HG03575 (cell line): ENCODE data around the gene TMEM106C.

ENCODE experiments used
- ATAC-seq: cut with Tn5 transposase; IDR thresholded peaks from one replicate; pipeline ENCODE4 v1.9.1; 2021; ENCODE audit not compliant: unreplicated experiment, insufficient number of reproducible peaks, low FRiP score; ENCODE audit errors: extremely low read depth

The TMEM106C gene

DNA sequence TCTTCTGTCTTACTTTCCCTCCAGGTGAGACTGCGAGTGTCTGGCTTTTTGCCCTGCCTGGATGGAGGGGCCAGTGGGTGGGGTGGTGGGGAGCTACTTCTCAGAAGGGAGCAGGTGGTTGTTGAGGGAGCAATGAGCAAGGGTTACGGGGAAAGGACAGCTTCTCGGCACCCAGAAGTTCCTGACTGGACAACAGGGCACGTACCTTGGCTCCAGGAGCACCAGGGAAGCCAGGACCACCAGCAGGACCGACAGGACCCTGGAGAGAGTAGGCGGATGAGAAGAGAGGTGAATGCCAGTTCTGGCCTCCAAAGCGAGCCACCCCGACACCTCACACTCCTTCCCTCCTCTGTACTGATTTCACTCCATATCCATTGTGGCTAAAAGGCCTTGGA lies 25.6 kb downstream of the TMEM106C start:
- no peak for ATAC-seq

GRCh38 chr12:47989666-47990065 lies 26.3 kb downstream of the TMEM106C start:
- no peak for ATAC-seq

GRCh38 chr12:47990351-47991105 lies 27.1 kb downstream of the TMEM106C start:
- ATAC-seq = peak; percentile 95

DNA sequence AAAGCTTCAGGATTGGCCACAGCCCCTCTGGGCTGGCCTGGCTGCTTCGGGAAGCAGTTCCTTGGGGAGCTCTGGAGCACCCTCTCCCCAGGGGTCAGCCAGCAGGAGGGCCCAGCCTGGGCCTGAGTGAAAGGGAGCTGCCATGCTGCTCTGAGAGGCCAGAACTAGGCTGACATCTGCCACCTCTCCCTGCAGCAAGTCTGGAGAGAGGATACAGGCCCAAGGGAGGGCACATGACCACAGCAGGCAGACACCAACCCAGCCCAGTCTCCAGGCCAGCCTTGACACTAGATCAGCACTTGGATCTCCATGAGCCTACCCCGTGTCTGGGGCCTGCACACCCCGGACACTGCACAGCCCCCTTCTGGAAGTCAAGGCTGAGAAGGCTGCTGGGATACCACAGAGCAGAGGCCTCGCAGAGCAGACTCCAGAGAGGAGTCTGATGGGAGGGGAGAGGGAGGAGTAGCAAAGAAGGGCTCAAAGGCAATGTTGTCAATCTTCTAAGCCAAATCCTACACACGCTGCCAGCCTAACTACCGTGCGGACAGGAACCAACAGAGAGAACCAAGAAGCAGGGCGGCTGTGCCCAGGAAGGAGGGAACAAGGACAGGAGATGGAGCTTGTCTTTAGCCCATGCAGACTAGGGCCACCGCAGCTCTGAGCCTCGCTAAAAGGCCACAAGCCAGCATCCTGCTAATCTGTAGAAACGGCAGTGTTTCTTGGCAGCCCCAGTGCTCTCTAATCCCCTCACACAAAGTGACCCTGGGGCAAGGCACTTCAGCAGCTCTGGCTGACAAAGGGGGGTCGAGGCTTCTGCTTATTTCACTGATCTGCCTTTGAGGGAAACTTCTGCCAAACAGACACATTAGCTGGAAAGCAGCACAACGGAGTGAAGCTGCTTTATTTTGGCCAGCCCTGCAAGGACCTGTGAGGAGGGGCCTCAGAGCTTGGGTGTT lies 28.0 kb downstream of the TMEM106C start:
- ATAC-seq = no peak

DNA sequence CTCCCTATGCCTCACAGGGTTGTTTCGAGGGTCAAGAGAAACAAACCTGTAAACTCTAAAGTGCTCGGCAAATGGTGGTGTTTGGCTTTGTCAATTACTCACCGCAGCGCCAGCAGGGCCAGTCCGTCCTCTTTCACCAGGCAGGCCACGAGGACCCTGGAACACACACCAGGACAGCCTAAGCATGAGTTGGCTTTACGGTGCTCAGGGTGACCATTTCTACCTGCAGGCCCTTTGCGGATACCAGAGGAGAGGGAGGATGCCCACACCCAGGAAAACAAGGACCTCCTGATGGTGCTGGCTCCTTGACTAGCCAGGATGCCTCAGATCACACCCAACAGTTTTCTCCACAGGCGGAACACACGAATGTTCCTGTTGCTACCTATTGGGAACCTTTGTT lies 29.4 kb downstream of the TMEM106C start:
- no peak for ATAC-seq

GRCh38 chr12:47993491-47993890 lies 30.1 kb downstream of the TMEM106C start:
- ATAC-seq = no peak

DNA sequence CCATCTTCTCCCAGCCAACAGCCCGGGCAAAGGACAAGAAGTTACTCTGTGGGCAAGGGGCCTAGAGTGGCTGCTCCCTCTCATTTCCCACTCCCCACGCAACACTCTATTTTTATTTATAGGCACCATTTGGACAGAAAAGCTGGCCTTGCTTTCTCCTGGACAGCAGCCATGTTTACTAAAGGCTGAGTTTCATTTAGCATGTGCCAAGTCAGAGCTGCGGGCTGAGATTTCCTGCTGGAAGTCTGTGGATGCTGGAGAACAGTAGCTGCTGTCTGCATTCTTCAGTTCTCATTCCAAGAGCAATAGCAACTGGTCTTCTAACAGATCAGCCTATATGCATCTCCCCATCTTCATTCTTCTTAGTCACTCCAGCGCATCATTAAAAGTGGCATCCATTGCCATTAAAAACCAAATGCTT lies 32.6 kb downstream of the TMEM106C start:
- no peak for ATAC-seq

DNA sequence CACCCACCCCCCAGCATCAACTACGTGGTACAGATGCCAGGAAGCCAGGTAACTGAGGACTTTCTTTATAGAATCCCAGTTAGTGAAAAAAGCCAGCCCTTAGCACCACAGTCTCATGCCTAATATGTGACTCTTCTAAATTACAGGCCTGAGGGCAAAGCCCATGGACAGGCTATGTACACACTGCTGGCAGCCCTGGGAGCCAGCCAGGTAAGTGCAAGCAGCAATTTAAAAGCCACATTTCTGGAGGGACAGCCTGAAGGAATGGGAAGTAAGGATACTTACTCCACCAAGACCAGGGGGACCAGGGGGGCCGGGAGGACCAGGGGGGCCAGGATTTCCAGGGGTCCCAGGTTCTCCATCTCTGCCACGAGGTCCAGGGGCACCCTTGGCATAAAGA lies 33.9 kb downstream of the TMEM106C start:
- ATAC-seq = no peak

GRCh38 chr12:47999816-48000215 lies 36.4 kb downstream of the TMEM106C start:
- no peak for ATAC-seq

DNA sequence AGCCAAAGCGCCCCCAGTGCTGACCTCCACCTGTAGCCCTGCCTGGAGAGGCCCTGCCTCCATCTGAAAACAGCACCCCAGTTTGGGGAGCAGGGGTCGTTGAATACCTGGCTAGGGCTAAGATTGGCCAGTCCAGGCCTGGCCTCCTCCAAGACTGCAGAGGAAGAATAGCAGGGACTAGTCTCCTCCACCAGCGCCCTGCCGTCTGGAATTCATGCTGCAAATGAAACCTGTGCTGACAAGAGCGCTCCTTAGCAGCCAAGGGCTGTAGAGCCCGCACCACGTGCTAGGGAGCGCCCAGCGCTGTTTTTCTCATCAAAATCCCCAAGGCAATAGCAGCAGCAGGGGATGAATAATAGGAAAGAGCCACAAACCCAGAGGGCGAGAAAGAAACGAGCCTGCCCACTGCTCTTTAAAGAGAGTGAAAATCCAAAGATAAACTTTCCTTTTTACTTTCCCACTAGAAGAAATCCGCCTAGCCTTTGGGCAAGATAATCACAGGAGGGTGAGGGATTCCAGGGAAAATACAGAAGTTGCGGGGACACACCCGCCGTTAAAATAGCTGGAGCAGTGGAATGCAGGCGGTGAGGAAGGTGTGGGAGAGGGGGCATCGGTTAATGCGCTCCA lies 37.6 kb downstream of the TMEM106C start:
- no peak for ATAC-seq

DNA sequence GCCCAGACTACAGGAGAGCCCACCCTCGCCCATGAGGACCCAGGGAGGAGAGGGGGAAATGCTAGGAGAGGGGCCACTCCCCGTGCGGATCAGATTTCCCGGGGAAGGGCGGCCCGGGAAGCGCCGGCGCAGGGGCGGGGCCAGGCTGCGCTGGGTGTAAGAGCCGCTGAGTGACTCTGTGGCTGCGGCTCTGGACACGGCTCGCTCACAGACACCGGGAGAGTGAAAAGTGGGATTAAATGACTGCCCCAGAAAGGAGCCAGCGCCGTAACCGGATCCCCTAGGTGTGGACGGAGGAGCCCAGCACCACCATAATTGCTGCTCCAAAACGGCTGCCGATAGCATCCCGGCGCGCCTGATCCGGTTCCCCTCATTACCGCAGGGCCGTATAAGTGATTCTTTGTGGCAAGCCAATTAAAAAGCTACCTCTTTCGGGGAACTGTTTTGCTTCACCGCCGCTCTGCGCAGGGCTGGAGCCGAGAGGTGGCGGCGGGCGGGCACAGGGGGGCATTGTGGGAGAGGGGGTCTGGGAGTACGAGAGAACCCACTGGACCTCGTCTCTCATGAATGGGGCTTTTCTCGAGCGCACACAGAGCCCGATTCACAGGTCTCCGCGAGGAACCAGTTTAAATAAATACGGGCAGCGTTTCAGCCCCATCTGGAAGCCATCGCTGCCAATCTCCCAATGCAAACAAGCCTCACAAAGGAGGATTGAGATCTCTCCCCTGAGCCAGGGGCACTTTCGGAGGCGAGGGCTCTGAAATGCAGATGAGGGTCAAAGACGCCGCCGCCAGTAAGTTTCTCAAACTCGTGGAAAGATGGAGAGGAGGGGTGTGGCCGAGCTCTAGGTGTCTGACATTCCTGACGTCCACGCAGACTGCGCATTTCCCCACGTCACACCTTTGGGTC lies 38.4 kb downstream of the TMEM106C start:
- no peak for ATAC-seq

DNA sequence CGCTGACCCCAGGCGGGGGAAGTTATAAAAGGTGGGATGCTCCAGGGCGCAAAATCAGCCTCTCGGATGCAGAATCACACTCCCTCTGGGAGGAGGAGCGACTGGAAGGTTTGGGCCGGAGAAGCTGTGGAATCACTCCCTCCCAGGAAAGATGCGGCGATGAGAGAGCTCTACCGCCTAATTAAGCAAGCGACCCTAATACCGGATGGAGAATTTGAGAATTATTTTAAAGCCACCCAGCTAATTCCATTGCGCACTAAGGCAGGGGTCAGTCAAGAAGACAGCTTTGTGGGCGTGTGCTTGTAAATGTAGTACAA lies 39.0 kb downstream of the TMEM106C start:
- ATAC-seq = no peak

DNA sequence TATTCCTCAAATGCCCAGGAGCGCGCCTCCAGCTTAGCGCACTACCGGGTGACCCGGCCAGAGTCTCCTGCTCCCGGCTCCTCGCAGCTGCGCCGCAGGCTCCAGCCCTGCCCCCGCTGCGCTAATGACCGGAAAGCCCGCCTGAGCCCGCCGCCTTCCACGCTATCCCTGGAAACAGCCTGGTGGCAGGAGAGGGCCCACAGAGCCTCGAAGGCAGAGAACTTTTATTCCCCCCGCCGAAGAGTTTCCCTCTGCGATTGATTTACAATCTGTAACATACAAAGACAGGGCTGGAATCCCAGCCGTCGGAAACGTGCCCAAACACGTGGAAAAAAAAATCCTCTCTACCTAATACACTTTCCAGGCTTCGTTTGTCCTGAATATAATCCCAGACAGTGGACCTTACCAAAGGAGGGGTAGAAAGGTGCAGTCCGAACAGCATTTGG lies 39.4 kb downstream of the TMEM106C start:
- ATAC-seq = no peak

DNA sequence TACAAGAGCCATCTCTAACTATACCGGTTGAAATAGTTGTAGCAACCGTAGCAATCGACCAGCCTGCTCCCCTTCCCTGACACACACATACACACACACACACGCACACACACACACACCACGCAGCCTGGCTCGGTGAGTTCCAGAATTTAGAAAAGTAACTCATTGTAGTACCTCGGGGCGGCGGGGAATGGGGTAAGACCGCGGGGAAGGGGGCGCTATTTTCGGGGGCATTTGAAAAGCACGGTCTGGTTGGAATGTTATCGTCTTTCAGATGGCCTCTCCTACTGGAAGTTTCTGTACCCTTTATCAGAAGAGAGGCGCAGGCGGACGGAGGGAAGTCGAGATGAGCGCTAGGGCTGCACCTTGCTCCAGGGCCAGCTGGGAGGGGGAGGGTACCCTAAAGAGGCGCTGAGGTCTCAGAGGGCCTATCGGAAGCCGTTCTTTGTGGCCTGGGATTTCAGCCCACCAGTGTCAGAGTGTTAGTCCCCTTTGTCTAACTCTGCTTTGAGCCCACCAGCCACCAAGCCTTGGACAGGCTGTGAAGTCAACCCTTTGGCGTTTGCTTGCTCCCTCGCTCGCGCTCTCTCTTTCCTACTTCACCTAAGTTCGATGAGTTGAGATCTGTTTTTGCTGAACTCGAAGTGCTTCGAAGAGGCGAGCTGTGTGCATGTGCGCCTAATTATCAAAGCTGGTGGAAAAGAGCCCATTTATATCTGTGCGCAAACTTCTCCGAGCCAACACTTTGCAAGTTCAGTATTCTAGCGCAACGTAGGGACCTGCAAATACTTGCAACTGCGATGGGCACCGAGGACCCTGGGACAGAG lies 40.0 kb downstream of the TMEM106C start:
- no peak for ATAC-seq

- ATAC-seq = no peak
Observed at GRCh38 chr12:48004053-48004941, 40.9 kb downstream of the TMEM106C start, which contains the start of gene COL2A1. TSS of gene COL2A1 (minus strand) at chr12:48004476. CDS start at chr12:48004321, 155 bp downstream.

GRCh38 chr12:48005001-48005749 lies 41.8 kb downstream of the TMEM106C start:
- ATAC-seq = no peak

DNA sequence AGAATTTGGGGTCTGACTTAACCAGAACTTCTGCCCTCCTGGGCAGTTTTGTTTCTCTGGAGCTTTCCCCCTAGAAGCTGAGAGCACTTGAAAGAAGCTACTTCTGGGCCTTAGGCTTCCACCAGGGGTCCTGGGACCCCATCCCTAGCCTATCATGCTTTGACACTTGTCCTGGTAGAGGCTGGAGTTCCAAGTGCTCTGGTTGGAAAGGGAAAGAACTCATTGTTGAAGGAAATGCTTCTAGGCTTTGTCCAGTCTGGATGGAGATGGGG lies 42.3 kb downstream of the TMEM106C start:
- no peak for ATAC-seq
